K562 (cell line): ENCODE results near the gene DNAJB2.

Experiments used
- ZBED1 ChIP-seq: IDR thresholded peaks from 2 replicates; pipeline ENCODE4 v1.6.1; 2014
- ZNF507 ChIP-seq: conservative IDR thresholded peaks from 2 replicates; pipeline ENCODE4 v1.6.1; 2017; ENCODE audit warnings: missing genetic modification characterization, missing compliant biosample characterization

- TF ChIP-seq ZNF507 (tag) (no peak), ZBED1 (no peak)
Observed at GRCh38 chr2:219291394-219291793, 12.2 kb downstream of the DNAJB2 start.
